SK-N-SH (cell line): ENCODE data around the gene GPLD1. TPM values are rescaled to one million over a fixed set of nuclear protein-coding genes. Genes with fewer than 3 reads are reported as not detected.
"Not testable (repeated sequence)": the region's sequence is repeated elsewhere in the genome, so short reads cannot be mapped to it uniquely, and the experiment has no call there.

ENCODE experiments used
- CTCF ChIA-PET: fragments of 300-600, 350-600 bp; formaldehyde crosslinking; extraction: SDS; loops from one replicate; lab custom pipeline; 2021; lab: Yijun Ruan, JAX
- POLR2A ChIA-PET: fragments of 350-600 bp; sonication (Branson Sonifier 250); formaldehyde crosslinking; extraction: SDS; loops from one replicate; lab custom pipeline; 2020; ENCODE audit warnings: antibody characterized with exemption, inconsistent platforms; lab: Yijun Ruan, JAX
- DNase-seq: peaks from one replicate; pipeline ENCODE4 v3.0.0; 2012
- H2AFZ ChIP-seq: fragments of 200-600 bp; sonication (generic); 2 replicates; pipeline ENCODE4 v1.8.1; 2016; ENCODE audit warnings: antibody characterized with exemption, mild to moderate bottlenecking, low read depth
- H3F3A ChIP-seq: fragments of 200-600 bp; sonication (generic); replicated peaks from 2 replicates; pipeline ENCODE3; 2016; ENCODE audit warnings: antibody characterized with exemption, mild to moderate bottlenecking; ENCODE audit not compliant: insufficient read depth
- H3K27ac ChIP-seq, 2 experiments: fragments of 200-500 bp in 1 of 2; fragments of 200-600 bp in 1 of 2; sonication (Bioruptor generic) in 1 of 2; sonication (generic), shearing (Covaris generic) in 1 of 2; 2 replicates each; pipeline versions ENCODE4 v1.5.1 to v1.6.1; 2014 to 2016; ENCODE audit warnings: low read depth in 2 of 2, inconsistent platforms in 1 of 2, low read length in 1 of 2, mild to moderate bottlenecking in 1 of 2, mixed read lengths in 1 of 2
- H3K27me3 ChIP-seq: fragments of 200-600 bp; sonication (generic), shearing (Covaris generic); 2 replicates; pipeline ENCODE4 v1.6.1; 2016; ENCODE audit warnings: mixed run types; ENCODE audit not compliant: insufficient read depth
- H3K36me3 ChIP-seq, 2 experiments: fragments of 200-500 bp in 1 of 2; fragments of 200-600 bp in 1 of 2; sonication (Bioruptor generic) in 1 of 2; sonication (generic) in 1 of 2; replicated peaks in 1 of 2; 2 replicates each; pipeline versions ENCODE3 to v1.5.1; 2014 to 2016; ENCODE audit warnings: low read length in 1 of 2, mild to moderate bottlenecking in 1 of 2; ENCODE audit not compliant: insufficient read depth in 2 of 2, control insufficient read depth in 1 of 2
- H3K4me1 ChIP-seq, 2 experiments: fragments of 200-500 bp in 1 of 2; fragments of 200-600 bp in 1 of 2; sonication (Bioruptor generic) in 1 of 2; sonication (generic), shearing (Covaris generic) in 1 of 2; 2 replicates each; pipeline versions ENCODE4 v1.5.1 to v1.6.1; 2014 to 2016; ENCODE audit warnings: low read depth in 1 of 2, low read length in 1 of 2, mixed run types in 1 of 2; ENCODE audit not compliant: insufficient read depth in 2 of 2, control insufficient read depth in 1 of 2
- H3K4me2 ChIP-seq: fragments of 200-600 bp; sonication (generic), shearing (Covaris generic); 2 replicates; pipeline ENCODE4 v1.6.1; 2017; ENCODE audit warnings: mixed run types
- H3K4me3 ChIP-seq, 2 experiments: fragments of 200-500 bp in 1 of 2; fragments of 200-600 bp in 1 of 2; sonication (Bioruptor generic) in 1 of 2; sonication (generic), shearing (Covaris generic) in 1 of 2; 2 replicates each; pipeline versions ENCODE4 v1.5.1 to v1.8.1; 2014 to 2016; ENCODE audit warnings: low read depth in 2 of 2, inconsistent platforms in 1 of 2, low read length in 1 of 2, mild to moderate bottlenecking in 1 of 2, mixed read lengths in 1 of 2, moderate library complexity in 1 of 2
- H3K79me2 ChIP-seq: fragments of 200-600 bp; sonication (generic); 2 replicates; pipeline ENCODE4 v1.8.1; 2017; ENCODE audit warnings: mild to moderate bottlenecking; ENCODE audit not compliant: insufficient read depth
- H3K9ac ChIP-seq: fragments of 200-600 bp; sonication (generic); 2 replicates; pipeline ENCODE4 v1.6.1; 2017; ENCODE audit warnings: mixed run types
- H3K9me2 ChIP-seq: fragments of 200-600 bp; sonication (generic); 2 replicates; pipeline ENCODE4 v1.6.1; 2017; ENCODE audit warnings: mixed run types
- H3K9me3 ChIP-seq: fragments of 200-600 bp; sonication (generic); 2 replicates; pipeline ENCODE4 v1.6.1; 2017; ENCODE audit warnings: mixed run types, mild to moderate bottlenecking, moderate library complexity
- H4K20me1 ChIP-seq: fragments of 200-600 bp; sonication (generic); 2 replicates; pipeline ENCODE4 v1.6.1; 2017; ENCODE audit warnings: mild to moderate bottlenecking, mixed run types; ENCODE audit not compliant: insufficient read depth
- EP300 ChIP-seq, 2 experiments: IDR thresholded peaks; 2 replicates each; pipeline versions ENCODE4 v1.4.0 to v1.6.1; 2012; ENCODE audit warnings: borderline replicate concordance in 1 of 2, low read depth in 1 of 2, low read length in 1 of 2
- NRF1 ChIP-seq: IDR thresholded peaks from 2 replicates; pipeline ENCODE4 v1.6.1; 2012; ENCODE audit warnings: low read depth, mild to moderate bottlenecking, low read length
- PBX3 ChIP-seq: IDR thresholded peaks from 2 replicates; pipeline ENCODE4; 2012
- TEAD4 ChIP-seq: IDR thresholded peaks from 2 replicates; pipeline ENCODE4 v1.4.0; 2012; ENCODE audit warnings: mild to moderate bottlenecking, borderline replicate concordance; ENCODE audit not compliant: insufficient read depth
- USF1 ChIP-seq: IDR thresholded peaks from 2 replicates; pipeline ENCODE4 v1.4.0; 2012; ENCODE audit warnings: low read depth, borderline replicate concordance
- USF2 ChIP-seq: fragments of 150-350 bp; IDR thresholded peaks from 2 replicates; pipeline ENCODE4 v1.6.1; 2017; ENCODE audit warnings: antibody characterized with exemption, low read length, low read depth, borderline replicate concordance
- YY1 ChIP-seq: IDR thresholded peaks from 2 replicates; pipeline ENCODE4 v1.4.0; 2012; ENCODE audit warnings: low read depth, mild to moderate bottlenecking
- ZBTB33 ChIP-seq: IDR thresholded peaks from 2 replicates; pipeline ENCODE4 v1.4.0; 2012; ENCODE audit warnings: low read depth, borderline replicate concordance
- WGBS: methylation state at CpG from one replicate; pipeline ENCODE4 v1.1.6; 2017; ENCODE audit warnings: low lambda C conversion rate; 5-methylcytosine and 5-hydroxymethylcytosine counted together
- polyA plus RNA-seq, 3 experiments: library from polyadenylated mRNA; depleted of rRNA; stranded (reverse); fragments of >200 nt; gene quantifications; 2 replicates each; pipeline ENCODE4 v1.2.3, GENCODE V29; 2012

Gene GPLD1
- polyA plus RNA-seq, 1 of the 3 experiments (the other 2 are of a cell fraction), result 0.94 TPM

- H3K36me3 ChIP-seq, result no peaks in the 10 kb centered on the region
- H3F3A ChIP-seq, result no peaks in the 10 kb centered on the region
- H3K4me3 ChIP-seq, result no peak overlapping the region
- H3K9me2 ChIP-seq, result no peaks in the 10 kb centered on the region
- H2AFZ ChIP-seq, result no peak overlapping the region
- H4K20me1 ChIP-seq, result no peaks in the 10 kb centered on the region
- H3K79me2 ChIP-seq, result no peaks in the 10 kb centered on the region
- TF ChIP-seq USF2, result no peak
- no peak for TF ChIP-seq USF1
- TF ChIP-seq ZBTB33, result no peak
- no peak for TF ChIP-seq PBX3
- no peak for TF ChIP-seq TEAD4
- TF ChIP-seq EP300 (IDR thresholded peaks at IDR 0.05; ENCODE audit: borderline replicate concordance in 1 of 2, low read depth in 1 of 2, low read length in 1 of 2), result no peak
- TF ChIP-seq NRF1, result no peak
- no peak for TF ChIP-seq YY1
- H3K27ac ChIP-seq, result no peak overlapping the region
- no peaks in the 10 kb centered on the region for H3K9me3 ChIP-seq
- POLR2A ChIA-PET, result no interaction called here
- H3K27me3 ChIP-seq, result no peaks in the 10 kb centered on the region
- CTCF ChIA-PET, result interaction anchor here (0.7 to 1.6 kb wide), 6 partner anchors 11 to 232 kb away, joined by 3 to 8 read pairs (median 3); partner anchors contain the start of gene ALDH5A1
- no peak overlapping the region for H3K4me2 ChIP-seq
- DNase-seq, result no peak
- 88% methylated on average over 4 of the region's 4 CpGs for WGBS
- H3K9ac ChIP-seq, result no peak overlapping the region
- no peaks in the 10 kb centered on the region for H3K4me1 ChIP-seq
Measured at GRCh38 chr6:24513602-24514001, 24.2 kb upstream of the GPLD1 start.

- 56% methylated on average over 4 of the region's 6 CpGs for WGBS
- H3K9me3 ChIP-seq, H3K27ac ChIP-seq, H4K20me1 ChIP-seq, H3F3A ChIP-seq, H3K4me1 ChIP-seq, H3K9me2 ChIP-seq, H3K36me3 ChIP-seq, DNase-seq, H3K79me2 ChIP-seq, H3K9ac ChIP-seq, POLR2A ChIA-PET, H2AFZ ChIP-seq, H3K4me2 ChIP-seq, H3K4me3 ChIP-seq, H3K27me3 ChIP-seq: not testable (repeated sequence)
- CTCF ChIA-PET, result interaction anchor here (1.4 to 2.5 kb wide), 2 partner anchors 9 to 17 kb away, joined by 5 to 7 read pairs; no protein-coding TSS in a partner anchor
Measured at GRCh38 chr6:24511976-24512375, 22.6 kb upstream of the GPLD1 start.
